ENCODE measurements around the gene MPPED1.

DNA sequence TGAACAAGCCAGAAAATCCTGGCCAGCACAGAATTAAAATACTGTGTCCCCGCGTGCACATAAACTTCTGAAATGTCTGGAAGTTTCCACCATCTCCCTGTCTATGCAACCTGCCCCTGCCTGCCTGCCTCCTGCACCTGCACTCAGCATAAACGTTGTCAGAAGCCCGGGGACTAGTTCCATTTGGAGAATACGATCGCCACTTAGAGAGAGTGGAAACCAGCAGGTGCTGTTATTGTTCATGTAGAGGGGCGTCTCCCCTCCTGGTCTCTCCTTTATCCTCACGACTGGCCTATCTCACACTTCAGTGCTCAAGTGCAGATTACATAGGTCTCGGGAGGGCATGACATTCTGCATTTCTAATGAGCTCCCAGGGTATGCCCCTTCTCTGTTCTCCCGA lies 35.6 kb downstream of the MPPED1 start:
- TF ChIP-seq, protein P1, sequence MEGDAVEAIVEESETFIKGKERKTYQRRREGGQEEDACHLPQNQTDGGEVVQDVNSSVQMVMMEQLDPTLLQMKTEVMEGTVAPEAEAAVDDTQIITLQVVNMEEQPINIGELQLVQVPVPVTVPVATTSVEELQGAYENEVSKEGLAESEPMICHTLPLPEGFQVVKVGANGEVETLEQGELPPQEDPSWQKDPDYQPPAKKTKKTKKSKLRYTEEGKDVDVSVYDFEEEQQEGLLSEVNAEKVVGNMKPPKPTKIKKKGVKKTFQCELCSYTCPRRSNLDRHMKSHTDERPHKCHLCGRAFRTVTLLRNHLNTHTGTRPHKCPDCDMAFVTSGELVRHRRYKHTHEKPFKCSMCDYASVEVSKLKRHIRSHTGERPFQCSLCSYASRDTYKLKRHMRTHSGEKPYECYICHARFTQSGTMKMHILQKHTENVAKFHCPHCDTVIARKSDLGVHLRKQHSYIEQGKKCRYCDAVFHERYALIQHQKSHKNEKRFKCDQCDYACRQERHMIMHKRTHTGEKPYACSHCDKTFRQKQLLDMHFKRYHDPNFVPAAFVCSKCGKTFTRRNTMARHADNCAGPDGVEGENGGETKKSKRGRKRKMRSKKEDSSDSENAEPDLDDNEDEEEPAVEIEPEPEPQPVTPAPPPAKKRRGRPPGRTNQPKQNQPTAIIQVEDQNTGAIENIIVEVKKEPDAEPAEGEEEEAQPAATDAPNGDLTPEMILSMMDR (IDR thresholded peaks at IDR 0.05; ENCODE audit: borderline replicate concordance, extremely low read depth, low read length, poor library complexity, severe bottlenecking): no peak
- no peak for TF ChIP-seq EZH2 (IDR thresholded peaks at IDR 0.05; ENCODE audit: borderline replicate concordance, low read depth, low read length, severe bottlenecking)
